Subcutaneous adipose tissue (tissue), 4 donors: Measurements from ENCODE around the gene TTC23L. TPM values are rescaled to one million over a fixed set of nuclear protein-coding genes. Genes with fewer than 3 reads are reported as not detected.

Experiments
- CTCF ChIP-seq: fragments of 450-650 bp; IDR thresholded peaks from one replicate; pipeline ENCODE4 v1.5.1; 2016; ENCODE audit warnings: low read depth, mild to moderate bottlenecking, control low read depth, antibody characterized with exemption, moderate library complexity
- total RNA-seq, 4 donors: library from RNA; depleted of rRNA; stranded (reverse); fragments of >200 nt; gene quantifications; one replicate each; pipeline ENCODE4 v1.1.0, GENCODE V29; 2016

The TTC23L gene
- total RNA-seq, 4 donors from 2014 or later = not detected

GRCh38 chr5:34900652-34901051, 61.7 kb downstream of the TTC23L start:
- no peak for TF ChIP-seq CTCF

DNA sequence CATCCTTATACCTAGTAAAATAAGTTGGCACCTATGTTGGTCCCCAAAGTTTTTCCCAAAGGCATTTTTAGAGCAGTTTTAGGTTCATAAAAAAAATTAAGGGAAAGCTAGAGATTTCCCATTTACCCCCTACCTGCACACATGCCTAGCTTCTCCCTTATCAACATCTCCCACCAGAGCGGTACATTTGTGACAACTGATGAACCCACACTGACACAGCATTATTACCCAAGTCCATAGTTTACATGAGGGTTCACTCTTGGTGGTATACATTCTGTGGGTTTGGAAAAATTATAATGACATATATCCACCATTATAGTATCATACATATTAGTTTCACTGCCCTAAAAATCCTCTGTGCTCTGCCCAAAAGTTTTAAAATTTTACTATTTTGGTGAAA, 64.3 kb downstream of the TTC23L start:
- TF ChIP-seq CTCF = no peak

DNA sequence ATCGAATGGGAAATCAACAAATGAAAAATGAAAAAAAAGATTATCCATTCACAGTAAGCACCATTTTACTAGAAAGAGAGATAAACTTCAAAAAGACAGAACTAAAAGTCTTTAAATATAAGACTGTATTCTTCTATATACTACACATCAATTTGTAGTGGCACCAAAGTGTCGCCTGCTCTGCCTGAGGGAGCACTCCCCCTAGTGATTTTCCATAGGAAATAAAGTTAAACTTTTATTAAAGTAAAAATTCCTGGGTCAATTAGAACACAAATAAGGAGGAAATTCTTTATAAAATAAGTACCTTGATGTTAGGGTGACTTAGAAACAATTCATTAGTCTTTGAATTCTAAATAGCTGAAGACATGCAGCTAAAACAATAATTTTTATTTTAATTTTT, 66.6 kb downstream of the TTC23L start:
- no peak for TF ChIP-seq CTCF

DNA sequence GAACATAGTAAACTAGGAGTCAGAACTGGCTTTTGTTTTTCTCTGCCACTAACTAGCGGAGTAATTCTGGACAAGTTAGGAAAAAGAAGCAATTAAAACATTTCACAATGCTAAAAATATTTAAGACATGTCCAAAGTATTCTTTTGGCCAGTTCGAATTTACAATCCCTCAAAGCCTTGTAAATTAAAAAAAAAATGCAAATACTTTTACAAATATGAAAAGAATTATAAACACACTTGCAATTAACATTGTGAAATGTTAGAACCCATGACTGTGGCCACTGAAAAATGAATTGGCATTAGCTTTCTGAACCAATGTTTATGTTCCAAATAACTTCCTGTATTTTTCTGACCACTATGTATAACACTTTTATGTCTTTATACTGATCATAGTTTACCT, 74.1 kb downstream of the TTC23L start:
- TF ChIP-seq CTCF = no peak

- TF ChIP-seq CTCF = no peak
Measured at GRCh38 chr5:34914671-34915138, 75.7 kb downstream of the TTC23L start.

GRCh38 chr5:34915139-34915855, 76.3 kb downstream of the TTC23L start, which contains the start of the genes BRIX1 and RAD1:
TSS of gene BRIX1 (plus strand) at chr5:34915711. CDS start at chr5:34915739, 28 bp downstream.
TSS of gene RAD1 (minus strand) at chr5:34915504. CDS start at chr5:34914892, 612 bp downstream.
- no peak for TF ChIP-seq CTCF

DNA sequence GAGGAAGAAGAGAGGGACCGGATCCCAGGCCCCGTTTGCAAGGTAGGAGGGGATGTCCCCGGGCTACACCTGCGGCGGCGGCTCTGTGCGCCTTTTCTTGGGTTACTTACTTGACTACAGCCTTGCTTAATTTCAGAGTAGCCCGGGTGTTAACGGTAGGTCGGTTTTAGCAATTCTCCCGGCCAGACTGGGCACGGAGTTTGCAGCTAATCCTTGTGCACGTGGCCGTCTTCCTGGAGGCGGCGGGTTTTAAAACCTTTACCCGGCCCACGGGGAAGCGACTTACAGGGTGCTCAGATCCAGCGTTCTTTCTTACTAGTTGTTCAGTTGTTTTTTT, 76.9 kb downstream of the TTC23L start:
- TF ChIP-seq CTCF = no peak
